ENCODE measurements around the gene SQOR. TPM values are rescaled to one million over a fixed set of nuclear protein-coding genes. Genes with fewer than 3 reads are reported as not detected.

SQOR gene
- 182 and 186 TPM in 2 replicates for total RNA-seq

DNA sequence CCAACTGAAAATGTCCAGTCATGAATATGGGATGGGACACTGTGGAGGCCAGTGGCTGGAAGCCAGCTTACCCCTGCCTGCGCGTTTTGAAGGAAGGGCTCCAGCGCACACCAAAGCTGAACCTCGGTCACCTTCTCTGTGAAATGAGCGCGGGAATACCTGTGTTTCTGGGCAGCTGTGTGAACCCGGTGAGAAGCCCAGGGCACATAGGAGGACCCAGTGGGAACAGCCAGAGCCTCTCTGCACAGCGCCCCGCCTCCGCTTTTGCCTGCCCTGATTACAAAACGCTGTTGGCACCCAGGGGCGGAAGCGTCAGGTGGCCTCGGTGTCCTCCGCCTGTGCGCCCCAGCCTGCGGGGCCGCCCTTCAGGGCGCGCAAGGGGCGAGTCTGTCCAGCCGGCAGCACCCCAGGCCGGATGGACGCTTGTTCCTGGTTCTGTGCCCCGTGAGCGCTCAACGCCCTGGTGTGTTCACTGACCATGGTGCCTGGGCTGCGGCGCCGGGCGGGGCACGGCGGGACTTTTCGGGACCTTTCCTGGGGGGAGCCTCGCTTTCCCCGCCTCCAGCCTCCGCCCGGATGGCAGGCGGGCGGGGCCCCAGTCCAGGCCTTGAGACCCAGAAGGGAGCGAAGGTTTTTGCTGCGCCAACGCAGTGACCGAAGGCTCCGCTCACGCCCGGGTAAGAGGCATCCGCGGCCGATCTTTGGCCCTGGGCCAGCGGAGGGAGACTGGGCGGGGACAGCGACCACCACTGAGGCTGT lies at the start of gene SQOR:
Gene SQOR, plus strand, starts transcription at position 598 of the 759 bp plus-strand sequence. CDS start 23,895 bp downstream, outside the sequence.

DNA sequence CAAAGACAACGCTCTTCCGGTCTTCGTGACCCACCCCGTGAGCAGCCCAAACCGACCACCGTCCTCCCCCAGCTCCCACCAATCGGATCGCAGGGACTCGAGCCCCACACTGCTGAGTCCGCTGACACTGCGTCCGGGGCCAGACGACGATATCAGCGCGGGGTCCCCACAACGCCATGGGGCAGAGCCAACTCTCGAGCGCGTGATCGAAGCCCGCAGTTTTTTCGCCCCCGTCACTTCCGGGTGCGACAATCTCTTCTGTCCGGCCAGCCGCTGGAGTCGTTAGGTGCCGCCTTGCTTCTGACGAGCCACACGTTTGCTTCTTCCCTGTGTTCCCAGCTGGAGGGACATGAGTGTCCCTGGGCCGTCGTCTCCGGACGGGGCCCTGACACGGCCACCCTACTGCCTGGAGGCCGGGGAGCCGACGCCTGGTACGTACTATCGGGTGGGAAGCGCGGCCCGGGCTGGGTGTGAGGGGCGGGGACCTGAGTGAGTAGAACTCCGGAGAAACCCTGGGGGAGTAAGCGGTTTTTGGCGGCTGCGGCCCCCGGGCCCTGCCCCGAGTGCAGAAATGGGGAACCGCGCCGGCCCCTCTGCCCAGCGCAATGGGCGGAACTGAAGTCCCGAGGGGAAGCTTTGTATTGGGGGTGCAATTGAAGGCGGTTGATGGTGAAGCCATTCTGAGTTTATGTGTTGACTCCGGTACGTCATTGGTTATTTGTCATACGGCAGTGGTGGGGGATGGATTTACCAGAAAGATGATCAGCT lies 47.5 kb upstream of the SQOR start, which contains the start of gene BLOC1S6:
Gene BLOC1S6, plus strand, starts transcription at position 285 of the 768 bp plus-strand sequence. Its CDS starts 65 bp downstream, at position 350.

Small RNA genes lying within 50 kb of the gene (small RNA-seq; reads per million reads assigned to genes)
- gene RF00019, result not detected

Other genes starting within 250 kb of the SQOR start
- gene SLC30A4, start 112.3 kb upstream of the SQOR start, total RNA-seq, result 18.6 and 25.7 TPM in 2 replicates
- 134 and 152 TPM in 2 replicates for gene BLOC1S6, start 47.6 kb upstream of the SQOR start, total RNA-seq

All from articular chondrocyte of knee joint (primary cell).